ENCODE results near the gene ELK4.

GRCh38 chr1:205580140-205580922 lies 51.5 kb downstream of the ELK4 start:
- TF ChIP-seq TAF1 (IDR thresholded peaks at IDR 0.05; ENCODE audit: borderline replicate concordance, insufficient read depth, low read length) (no peak), REST (IDR thresholded peaks at IDR 0.05; ENCODE audit: insufficient read depth in 1 of 2, low read depth in 2 of 2, low read length in 2 of 2) (no peak)
